ENCODE results near the gene MAP3K1.
"Not testable (repeated sequence)": the region's sequence is repeated elsewhere in the genome, so short reads cannot be mapped to it uniquely, and the experiment has no call there.

The MAP3K1 gene

DNA sequence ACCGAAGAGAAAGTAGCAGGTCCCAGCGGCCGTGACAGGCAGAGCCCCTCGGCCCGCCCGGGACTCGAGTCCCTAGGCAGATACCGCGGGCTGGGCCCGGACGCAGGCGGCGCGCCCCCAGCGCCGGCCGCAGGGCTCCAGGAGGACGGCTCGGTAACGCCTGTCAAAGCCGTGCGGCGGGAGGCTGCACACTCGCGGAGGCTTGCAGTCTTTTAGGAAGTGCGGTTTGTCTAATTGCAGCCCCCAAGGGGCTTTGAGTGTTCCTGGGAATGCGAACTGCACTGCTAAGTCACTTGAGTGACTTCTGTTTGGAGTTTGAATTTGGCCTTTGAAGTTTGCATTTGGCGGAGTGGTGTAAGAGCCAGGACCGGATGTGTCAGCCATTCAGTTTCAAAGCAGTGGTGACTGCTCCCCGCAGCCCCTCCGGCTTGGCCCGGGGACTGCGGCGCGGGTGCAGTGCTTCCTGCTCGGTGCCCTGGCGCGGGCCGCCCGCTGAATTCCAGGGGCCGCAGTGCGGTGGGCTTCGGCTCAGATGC is 1.3 kb downstream of the MAP3K1 start:
- peak; percentile 45 for DNase-seq (ENCODE audit: low read depth)

GRCh38 chr5:56817263-56818014 is 2.1 kb downstream of the MAP3K1 start:
- DNase-seq (ENCODE audit: low read depth): no peak

- no peak for DNase-seq (ENCODE audit: low read depth)
These were observed 3.2 kb downstream of the MAP3K1 start for GRCh38 chr5:56818450-56819037.

- no peak for DNase-seq (ENCODE audit: low read depth)
These were observed 3.9 kb downstream of the MAP3K1 start for GRCh38 chr5:56819060-56819881.

DNA sequence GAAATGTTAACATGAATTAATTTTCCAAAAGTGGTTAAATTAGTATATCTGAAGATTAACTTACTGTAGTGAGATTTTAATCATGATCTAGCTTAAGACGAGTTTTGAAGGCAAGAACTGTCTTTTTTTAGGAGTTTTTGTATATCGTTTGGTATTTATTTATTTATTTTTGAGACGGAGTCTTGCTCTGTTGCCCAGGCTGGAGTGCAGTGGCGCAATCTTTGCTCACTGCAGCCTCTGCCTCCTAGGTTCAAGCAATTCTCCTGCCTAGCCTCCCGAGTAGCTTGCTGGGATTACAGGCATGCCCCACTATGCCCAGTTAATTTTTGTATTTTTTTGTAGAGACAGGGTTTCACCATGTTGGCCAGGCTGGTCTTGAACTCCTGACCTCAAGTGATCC is 6.5 kb downstream of the MAP3K1 start:
- DNase-seq (ENCODE audit: low read depth): not testable (repeated sequence)

DNA sequence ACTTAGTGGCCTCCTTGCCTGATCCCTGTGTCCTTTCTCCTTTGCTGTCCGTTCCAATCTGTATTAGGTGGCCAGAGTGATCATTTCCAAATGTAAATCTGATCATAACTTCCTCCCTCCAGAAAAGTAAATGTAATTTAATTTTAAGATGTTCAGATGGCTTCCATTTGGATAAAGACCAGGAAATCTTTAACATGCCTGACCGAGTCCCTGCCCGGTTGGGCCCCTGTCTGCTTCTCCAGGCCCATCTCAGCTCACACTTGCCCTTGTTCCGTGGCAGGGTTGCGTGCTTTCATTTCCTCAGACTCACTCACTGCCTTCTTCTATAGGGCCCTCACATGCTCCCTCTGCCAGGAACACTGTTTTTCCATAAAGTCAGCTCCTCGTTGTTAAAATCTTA is 7.6 kb downstream of the MAP3K1 start:
- DNase-seq (ENCODE audit: low read depth): no peak

DNA sequence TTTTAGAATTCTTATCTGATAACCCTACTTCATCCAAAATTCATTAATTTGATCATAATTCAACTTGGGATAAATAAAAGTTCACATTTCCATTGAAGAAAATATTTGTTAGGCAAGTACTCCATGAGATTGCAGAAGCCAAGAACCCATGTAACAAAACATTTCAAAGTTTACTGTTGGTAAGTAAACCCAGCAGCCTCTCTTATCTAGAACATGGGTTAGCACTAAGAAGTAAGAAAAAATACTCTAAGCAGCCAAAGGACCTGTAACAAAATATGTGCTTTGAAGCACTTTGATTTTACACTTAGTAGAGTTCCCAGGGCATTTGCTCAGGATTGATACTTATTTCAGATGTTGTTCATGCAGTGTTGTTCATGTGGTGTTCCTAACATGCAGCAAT is 8.7 kb downstream of the MAP3K1 start:
- DNase-seq (ENCODE audit: low read depth): no peak

GRCh38 chr5:56825222-56825824 is 10.0 kb downstream of the MAP3K1 start:
- DNase-seq (ENCODE audit: low read depth): no peak

DNA sequence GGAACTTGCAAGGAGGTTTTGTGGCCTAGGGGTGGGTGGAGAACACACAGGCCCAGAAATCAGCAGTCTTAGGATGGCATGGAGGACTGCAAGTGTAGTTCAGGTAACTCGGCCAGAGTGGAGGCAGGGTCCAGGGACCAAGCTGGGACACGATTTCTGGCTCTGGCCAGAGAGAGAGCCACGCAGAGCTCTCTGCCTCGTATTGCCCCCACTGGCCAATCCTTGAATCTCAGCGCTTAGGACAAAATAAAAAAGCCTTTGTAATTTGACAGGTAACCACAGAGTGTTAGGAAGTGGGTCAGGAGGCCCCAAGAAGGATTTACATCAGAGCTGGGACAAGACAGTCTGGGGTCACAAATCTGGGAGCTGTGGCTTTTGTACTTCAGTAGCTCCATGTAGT is 11.7 kb downstream of the MAP3K1 start:
- no peak for DNase-seq (ENCODE audit: low read depth)

GRCh38 chr5:56827924-56828323 is 12.6 kb downstream of the MAP3K1 start:
- DNase-seq (ENCODE audit: low read depth): no peak

DNA sequence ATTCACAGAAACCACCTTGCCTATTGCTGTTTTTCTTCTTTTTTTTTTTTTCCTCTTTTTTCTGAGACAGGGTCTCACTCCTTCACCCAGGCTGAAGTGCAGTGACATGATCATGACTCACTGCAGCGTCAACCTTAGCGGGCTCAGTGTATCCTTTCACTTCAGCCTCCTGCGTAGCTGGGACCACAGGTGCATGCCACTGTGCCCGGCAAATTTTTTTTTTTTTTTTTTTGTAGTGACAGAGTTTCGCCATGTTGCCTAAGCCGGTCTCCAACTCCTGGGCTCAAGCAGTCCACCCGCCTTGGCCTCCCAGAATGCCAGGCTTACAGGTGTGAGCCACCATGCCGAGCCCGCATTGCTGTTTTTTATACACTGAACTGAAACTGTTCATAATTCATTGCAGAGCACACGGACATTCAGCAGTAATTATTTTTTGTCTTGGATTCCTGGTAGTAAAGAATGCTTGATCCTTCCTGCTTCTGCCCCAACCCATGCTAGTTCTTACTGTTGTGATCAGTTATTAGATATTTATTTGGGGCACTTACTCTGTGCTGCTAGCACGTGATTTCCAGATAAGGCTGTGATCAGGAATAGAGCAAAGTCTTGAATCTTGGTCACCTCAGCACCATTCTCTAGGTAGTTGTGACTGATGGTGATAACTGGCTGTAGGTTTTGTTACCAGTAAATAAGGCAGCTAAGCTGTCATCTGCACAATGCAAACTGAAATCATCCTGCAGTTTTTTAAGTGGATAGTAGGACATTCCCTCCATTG is 14.0 kb downstream of the MAP3K1 start:
- DNase-seq (ENCODE audit: low read depth): peak; percentile 55

DNA sequence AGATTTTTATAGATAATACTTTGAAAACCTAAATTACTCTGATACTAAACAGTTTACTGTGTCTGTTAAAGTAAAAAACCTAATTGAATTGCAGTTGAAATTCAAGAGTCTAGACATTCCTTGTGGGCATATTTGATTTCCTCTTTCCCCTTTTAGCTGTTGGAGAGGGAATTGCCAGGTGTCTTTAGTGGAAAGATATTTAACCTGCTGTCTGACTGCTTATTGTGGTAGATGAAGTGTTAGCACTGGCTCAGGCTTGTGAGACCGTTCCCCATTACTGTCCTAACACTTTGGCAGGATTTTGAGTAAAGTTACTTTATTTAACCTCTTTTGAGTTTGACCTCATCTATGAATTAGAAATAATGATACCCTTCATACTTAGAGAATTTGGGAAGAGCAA is 16.4 kb downstream of the MAP3K1 start:
- DNase-seq (ENCODE audit: low read depth): no peak

- DNase-seq (ENCODE audit: low read depth): no peak
These were observed 18.0 kb downstream of the MAP3K1 start for GRCh38 chr5:56833325-56833724.

DNA sequence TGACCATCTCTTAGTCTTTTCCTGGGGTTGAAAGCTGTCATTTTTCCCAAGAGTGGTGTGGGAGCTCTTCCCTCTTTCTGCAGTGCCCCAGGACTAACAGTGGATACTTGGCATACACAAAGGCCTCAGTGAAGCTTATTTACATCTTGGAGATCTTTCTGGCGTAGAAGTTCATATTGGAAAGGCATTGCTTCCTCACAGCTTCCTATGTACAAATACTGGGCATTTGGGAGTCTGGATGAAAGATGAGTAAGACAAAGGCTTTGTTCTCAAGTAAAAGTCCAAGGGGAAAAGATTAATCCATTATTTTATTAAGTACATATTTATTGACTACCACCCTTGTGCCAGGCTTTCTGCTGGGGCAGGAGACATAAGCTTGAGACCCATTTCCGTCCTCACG is 22.0 kb downstream of the MAP3K1 start:
- no peak for DNase-seq (ENCODE audit: low read depth)

DNA sequence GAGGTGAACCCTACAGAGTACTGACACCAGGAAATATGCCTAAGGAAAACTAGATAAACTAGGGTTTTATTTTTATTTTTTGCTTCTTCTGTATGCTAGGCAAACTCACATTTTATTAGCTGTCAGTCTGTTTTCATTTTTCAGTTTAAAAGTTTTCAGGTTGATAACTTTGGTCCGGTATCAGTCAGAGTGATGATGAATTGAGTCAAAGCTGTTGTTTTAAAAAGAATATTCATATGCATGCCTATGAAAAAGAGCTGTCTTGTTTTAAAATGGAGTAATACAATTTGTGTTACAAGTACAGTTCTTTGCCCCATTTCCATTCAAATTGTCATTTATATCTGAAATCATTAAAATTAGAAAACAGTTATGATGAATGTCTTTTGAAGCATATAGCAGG is 22.6 kb downstream of the MAP3K1 start:
- DNase-seq (ENCODE audit: low read depth): no peak

GRCh38 chr5:56838409-56839039 is 23.2 kb downstream of the MAP3K1 start:
- no peak for DNase-seq (ENCODE audit: low read depth)

DNA sequence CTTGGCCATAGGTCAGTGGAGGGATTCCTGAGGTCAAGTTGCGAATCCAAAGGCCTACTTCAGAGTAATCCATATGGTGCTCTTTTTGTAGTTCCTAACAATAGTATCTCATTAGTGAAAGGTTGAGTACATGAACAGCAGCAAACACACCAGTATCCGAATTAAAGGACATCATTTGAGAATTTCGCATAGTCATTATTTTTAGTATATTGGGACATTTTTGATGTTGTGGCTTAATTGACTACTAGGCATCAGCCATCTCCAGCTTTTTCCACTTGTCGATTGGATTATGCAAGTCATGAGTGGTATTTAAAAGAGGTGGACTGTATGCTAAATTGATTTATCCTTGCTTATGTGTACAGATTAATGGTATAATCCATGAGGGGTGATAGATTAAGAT is 23.7 kb downstream of the MAP3K1 start:
- no peak for DNase-seq (ENCODE audit: low read depth)

GRCh38 chr5:56840597-56840996 is 25.2 kb downstream of the MAP3K1 start:
- DNase-seq (ENCODE audit: low read depth): no peak

- DNase-seq (ENCODE audit: low read depth): no peak
These were observed 29.9 kb downstream of the MAP3K1 start for GRCh38 chr5:56845277-56845676.

GRCh38 chr5:56845904-56846480 is 30.6 kb downstream of the MAP3K1 start:
- no peak for DNase-seq (ENCODE audit: low read depth)

GRCh38 chr5:56848206-56848605 is 32.9 kb downstream of the MAP3K1 start:
- DNase-seq (ENCODE audit: low read depth): no peak

Measured in activated T-helper 9 cell treated with anti-CD3 and anti-CD28 coated beads, Interleukin-2, amount 50 U/mL, for 16 hours (primary cell).